Measurements from ENCODE around the gene TMEM132D.

Gene TMEM132D

DNA sequence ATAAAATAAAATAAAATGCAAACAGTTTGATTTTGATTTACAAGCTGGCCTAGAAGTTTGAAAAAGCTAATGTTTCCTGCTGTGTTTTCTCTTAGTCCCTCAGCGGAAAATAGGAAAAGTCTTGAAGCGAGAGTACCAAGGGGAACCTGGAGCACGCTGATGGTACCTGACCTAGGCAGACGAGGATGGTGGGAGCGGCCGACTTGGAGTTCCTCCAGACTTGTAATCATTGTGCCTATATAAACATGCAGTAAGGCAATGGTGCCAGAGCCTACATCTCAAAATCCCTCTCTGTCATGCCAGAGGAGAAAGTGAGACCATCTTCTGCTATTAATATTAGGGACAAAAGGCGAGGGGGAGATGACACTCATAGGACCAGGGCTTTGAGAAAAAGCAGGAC is 371.7 kb downstream of the TMEM132D start:
- peaks cover 3 to 7% of the 10 kb centered on the region in 2 donors for H3K9me3 Mint-ChIP-seq

DNA sequence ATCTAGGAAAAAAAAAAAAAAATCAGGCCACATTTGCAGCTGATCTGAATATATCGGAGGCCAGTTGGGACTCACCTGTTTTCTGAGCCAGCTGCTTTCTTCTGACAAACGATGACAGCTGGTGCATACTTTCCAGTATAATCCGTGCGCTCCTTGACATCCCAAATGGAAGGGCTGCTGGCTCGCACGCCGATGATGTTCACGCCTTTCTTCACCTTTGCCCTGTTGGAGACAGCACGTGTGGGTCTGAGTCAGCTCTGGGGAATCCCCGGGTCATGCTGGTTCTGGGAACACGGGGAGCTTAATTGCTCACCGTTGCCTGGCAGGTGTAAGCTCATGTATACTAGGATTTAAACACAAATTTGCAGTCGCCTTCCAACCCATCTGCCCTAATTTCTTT is 372.8 kb downstream of the TMEM132D start:
- H3K36me3 Mint-ChIP-seq (ENCODE audit: insufficient read depth), result no peaks in the 10 kb centered on the region
- no peak for DNase-seq
- H3K27ac Mint-ChIP-seq, result no peak overlapping the region
- no peak overlapping the region for H3K4me3 Mint-ChIP-seq
- no peaks in the 10 kb centered on the region for H3K27me3 Mint-ChIP-seq
- ATAC-seq (replicated peaks), result no peak
- H3K9me3 Mint-ChIP-seq, result peaks cover 3 to 7% of the 10 kb centered on the region in 2 donors
- H3K4me1 Mint-ChIP-seq (ENCODE audit: low read depth in 2 of 2), result no peaks in the 10 kb centered on the region

More for the DNA sequence above, 371.7 kb downstream of the TMEM132D start:
- no peaks in the 10 kb centered on the region for H3K27me3 Mint-ChIP-seq
- no peak for ATAC-seq (replicated peaks)
- no peak overlapping the region for H3K4me3 Mint-ChIP-seq
- no peak overlapping the region for H3K27ac Mint-ChIP-seq
- H3K36me3 Mint-ChIP-seq (ENCODE audit: insufficient read depth), result no peaks in the 10 kb centered on the region
- DNase-seq, result no peak
- no peaks in the 10 kb centered on the region for H3K4me1 Mint-ChIP-seq (ENCODE audit: low read depth in 2 of 2)

DNA sequence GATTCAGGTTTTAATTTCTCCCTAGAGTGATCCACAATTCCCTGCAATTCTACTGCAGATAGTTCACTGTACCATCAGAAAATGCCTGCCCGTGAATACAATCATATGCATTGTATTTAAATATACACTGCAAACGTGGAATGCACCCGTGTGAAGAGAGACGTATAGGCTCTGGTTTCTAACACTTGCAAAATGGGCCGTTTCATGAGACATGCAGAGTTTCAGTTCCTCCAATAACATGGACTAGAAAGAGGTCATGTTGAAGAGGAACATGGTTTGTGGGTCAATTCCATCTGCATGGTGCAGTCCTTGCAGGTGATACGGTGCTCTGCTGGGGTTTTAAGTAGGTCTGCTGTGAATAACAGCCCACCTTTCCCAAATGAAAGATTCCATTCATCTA is 373.3 kb downstream of the TMEM132D start:
- H3K4me3 Mint-ChIP-seq, result no peak overlapping the region
- ATAC-seq (replicated peaks), result no peak
- no peaks in the 10 kb centered on the region for H3K27me3 Mint-ChIP-seq
- H3K27ac Mint-ChIP-seq, result no peak overlapping the region
- DNase-seq, result no peak
- peaks cover 3 to 7% of the 10 kb centered on the region in 2 donors for H3K9me3 Mint-ChIP-seq
- H3K4me1 Mint-ChIP-seq (ENCODE audit: low read depth in 2 of 2), result no peaks in the 10 kb centered on the region
- no peaks in the 10 kb centered on the region for H3K36me3 Mint-ChIP-seq (ENCODE audit: insufficient read depth)

DNA sequence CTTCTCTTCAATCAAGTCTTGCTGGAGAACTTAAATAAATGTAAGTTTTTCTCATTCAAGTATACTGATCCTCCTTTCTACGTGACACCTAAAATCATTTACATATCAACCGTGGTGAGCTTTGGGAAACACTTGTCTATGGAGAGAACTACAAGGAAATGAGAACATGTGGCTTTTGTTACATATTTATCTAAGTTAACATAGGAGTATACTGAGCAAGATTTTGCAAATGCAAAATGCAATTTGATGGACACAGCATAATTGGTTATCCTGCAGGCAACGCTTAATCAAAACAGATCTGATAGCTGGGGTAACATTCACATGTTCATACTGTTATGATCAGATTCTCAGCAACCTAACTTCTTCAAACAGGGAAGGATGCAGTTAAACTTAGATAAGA is 376.3 kb downstream of the TMEM132D start:
- Mint-ChIP-seq H3K27me3 (no peaks in the 10 kb centered on the region), H3K27ac (no peak overlapping the region), H3K9me3 (peaks cover 0 to 7% of the 10 kb centered on the region in 2 donors), H3K4me1 (ENCODE audit: low read depth in 2 of 2) (no peaks in the 10 kb centered on the region), H3K36me3 (ENCODE audit: insufficient read depth) (no peaks in the 10 kb centered on the region), H3K4me3 (no peak overlapping the region)
- ATAC-seq (replicated peaks) (no peak), DNase-seq (no peak)

DNA sequence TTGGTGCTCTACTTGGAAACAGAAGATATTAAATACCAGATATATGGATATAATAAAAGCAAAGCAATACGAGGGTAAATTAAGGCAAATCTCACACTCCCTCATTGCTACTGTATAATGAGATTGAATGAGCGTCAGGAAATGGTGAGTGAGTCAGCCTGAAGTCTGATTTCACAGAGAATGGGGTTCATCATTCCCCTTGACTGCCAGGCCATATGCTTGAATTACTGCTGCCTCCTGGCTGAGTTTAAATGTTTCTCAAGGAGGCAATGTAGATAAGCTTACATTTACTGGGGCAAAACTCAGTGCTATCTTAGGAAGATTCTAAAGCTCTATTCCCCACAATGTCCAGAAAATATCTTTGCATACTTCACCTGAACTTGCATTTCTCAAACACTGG is 380.2 kb downstream of the TMEM132D start:
- H3K27me3 Mint-ChIP-seq, result no peaks in the 10 kb centered on the region
- H3K4me1 Mint-ChIP-seq (ENCODE audit: low read depth in 2 of 2), result no peaks in the 10 kb centered on the region
- no peak overlapping the region for H3K4me3 Mint-ChIP-seq
- ATAC-seq (replicated peaks) (no peak), DNase-seq (no peak)
- no peak overlapping the region for H3K27ac Mint-ChIP-seq
- no peaks in the 10 kb centered on the region for H3K9me3 Mint-ChIP-seq
- H3K36me3 Mint-ChIP-seq (ENCODE audit: insufficient read depth), result no peaks in the 10 kb centered on the region

DNA sequence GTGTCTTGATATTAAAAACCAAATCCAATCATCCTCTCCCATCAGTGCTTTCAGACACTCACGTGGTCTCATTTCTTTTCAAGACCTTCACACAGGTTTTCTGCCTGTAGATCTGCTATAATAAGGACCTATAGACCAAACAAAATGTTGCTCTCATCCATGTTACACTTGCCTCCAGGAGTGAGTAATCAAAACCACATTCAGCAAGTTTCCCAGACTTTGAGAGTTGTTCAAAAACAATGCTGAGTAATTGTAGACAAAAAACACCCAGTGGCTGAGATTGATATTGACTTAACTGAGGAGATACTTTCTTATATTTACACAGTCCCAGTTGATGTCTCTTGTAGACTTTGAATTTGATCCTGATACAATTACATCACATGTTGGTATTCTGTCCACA is 383.1 kb downstream of the TMEM132D start:
- Mint-ChIP-seq H3K36me3 (ENCODE audit: insufficient read depth) (no peaks in the 10 kb centered on the region), H3K4me1 (ENCODE audit: low read depth in 2 of 2) (no peaks in the 10 kb centered on the region), H3K27ac (no peak overlapping the region), H3K4me3 (no peak overlapping the region), H3K27me3 (no peaks in the 10 kb centered on the region), H3K9me3 (peaks cover 4 to 13% of the 10 kb centered on the region in 2 donors)
- DNase-seq (no peak), ATAC-seq (replicated peaks) (no peak)

DNA sequence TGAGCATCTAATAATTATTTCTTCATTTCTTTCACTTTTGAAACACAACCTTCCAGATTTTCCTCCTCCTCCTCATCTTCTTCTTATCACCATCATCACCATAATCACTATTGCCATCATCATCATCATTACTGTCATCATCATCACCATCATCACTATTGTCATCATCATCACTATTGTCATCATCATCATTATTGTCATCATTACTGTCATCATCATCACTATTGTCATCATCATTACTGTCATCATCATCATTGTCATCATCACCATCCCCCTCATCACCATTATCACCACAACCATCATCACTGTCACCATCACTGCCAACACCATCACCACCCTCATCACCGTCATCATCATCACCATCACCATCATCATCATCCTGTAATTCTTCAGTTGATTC is 400.0 kb downstream of the TMEM132D start:
- Mint-ChIP-seq H3K4me3 (no peak overlapping the region), H3K36me3 (ENCODE audit: insufficient read depth) (peaks cover 2% of the 10 kb centered on the region), H3K9me3 (no peaks in the 10 kb centered on the region), H3K27me3 (no peaks in the 10 kb centered on the region), H3K27ac (no peak overlapping the region), H3K4me1 (ENCODE audit: low read depth in 2 of 2) (no peaks in the 10 kb centered on the region)
- no peak for DNase-seq
- no peak for ATAC-seq (replicated peaks)

DNA sequence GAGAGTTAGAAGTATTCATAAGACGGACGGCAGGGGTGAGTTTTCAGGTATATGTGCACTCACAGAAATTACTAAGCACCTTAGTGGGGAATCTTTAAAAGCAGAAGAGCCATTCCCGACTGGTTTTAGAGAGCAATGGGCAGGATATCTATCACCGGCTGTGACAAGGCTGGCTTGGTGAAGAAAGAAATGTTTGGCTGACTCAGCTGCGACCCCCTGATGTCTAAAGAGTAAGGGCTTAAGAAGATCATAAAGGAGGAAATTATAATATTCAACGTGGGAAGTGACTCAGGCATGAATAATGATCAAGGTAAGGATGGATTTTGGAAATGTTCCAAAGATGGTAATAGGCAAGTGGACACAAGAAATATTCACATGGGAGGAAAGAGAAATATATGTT is 407.6 kb downstream of the TMEM132D start:
- Mint-ChIP-seq H3K9me3 (no peaks in the 10 kb centered on the region), H3K4me3 (no peak overlapping the region), H3K27me3 (peaks cover 0 to 14% of the 10 kb centered on the region in 2 donors), H3K27ac (no peak overlapping the region), H3K36me3 (ENCODE audit: insufficient read depth) (no peaks in the 10 kb centered on the region), H3K4me1 (ENCODE audit: low read depth in 2 of 2) (no peaks in the 10 kb centered on the region)
- no peak for ATAC-seq (replicated peaks)
- DNase-seq, result no peak

DNA sequence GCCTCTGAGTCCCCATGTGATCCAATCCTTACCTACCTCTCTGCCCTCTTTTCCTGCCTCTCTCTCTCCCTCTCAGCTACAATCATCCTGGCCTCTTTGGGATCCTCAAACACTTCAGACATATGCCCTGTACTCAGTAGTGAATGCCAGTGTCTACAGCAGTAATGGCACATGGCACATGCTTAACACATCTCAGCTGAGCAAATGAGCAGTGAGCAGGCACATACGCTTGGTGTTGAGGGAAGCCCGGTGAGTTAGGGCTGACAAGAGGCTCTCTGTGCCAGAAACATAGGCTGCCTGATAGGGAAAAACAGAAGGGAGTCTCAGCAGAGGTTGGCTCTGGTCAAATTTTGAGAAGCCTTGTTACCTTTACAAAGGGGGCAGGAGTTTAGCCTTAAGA is 409.1 kb downstream of the TMEM132D start:
- Mint-ChIP-seq H3K9me3 (no peaks in the 10 kb centered on the region), H3K27ac (no peak overlapping the region), H3K36me3 (ENCODE audit: insufficient read depth) (no peaks in the 10 kb centered on the region), H3K27me3 (peaks cover 0 to 14% of the 10 kb centered on the region in 2 donors), H3K4me1 (ENCODE audit: low read depth in 2 of 2) (no peaks in the 10 kb centered on the region), H3K4me3 (no peak overlapping the region)
- ATAC-seq (replicated peaks), result no peak
- no peak for DNase-seq

DNA sequence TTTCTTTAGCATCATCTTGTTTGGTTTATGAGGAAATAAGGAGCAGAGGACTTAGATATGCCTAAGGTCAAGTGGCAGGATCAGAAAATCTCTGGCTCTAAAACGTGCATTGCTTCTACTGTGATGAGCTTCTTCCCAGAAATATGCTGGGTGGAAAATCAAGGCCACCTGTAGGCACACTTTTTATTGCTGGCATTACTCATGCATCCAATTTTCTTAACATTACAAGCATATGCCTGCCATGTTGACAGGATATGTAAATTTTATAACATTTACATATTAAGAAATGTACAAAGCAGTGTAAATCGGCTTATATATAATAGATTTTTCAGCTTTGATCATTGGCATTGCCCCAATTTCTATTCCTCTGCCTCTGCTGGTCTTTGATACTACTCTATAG is 409.6 kb downstream of the TMEM132D start:
- H3K27ac Mint-ChIP-seq, result no peak overlapping the region
- H3K4me1 Mint-ChIP-seq (ENCODE audit: low read depth in 2 of 2), result no peaks in the 10 kb centered on the region
- no peak for ATAC-seq (replicated peaks)
- peaks cover 0 to 14% of the 10 kb centered on the region in 2 donors for H3K27me3 Mint-ChIP-seq
- no peaks in the 10 kb centered on the region for H3K9me3 Mint-ChIP-seq
- no peak for DNase-seq
- H3K36me3 Mint-ChIP-seq (ENCODE audit: insufficient read depth), result no peaks in the 10 kb centered on the region
- no peak overlapping the region for H3K4me3 Mint-ChIP-seq

DNA sequence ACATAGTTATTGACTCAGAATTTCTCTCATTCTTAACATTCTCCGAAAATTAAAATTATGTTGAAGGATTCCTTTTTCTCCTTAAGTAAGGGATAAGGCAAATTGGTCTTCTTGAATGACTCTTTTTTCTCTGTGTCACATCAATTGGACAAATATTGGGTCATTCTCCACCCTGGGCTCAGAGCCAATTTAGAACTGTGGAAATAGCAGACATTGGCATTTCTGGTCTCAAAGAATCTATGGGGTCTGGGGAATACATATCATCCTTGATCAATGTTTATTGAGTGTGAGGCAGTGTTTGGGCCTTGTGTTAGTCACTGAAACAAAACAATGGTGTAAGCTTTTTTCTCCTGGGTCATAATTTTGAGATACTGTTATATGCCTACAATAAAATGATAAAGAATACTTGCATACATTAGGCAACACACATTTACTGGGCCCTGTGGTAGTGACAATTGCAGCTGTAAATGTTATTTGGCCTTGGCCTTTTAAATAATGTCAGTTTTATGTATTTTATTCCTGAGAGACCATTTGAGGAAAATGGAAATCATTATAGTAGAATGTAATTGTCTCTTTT is 414.6 kb downstream of the TMEM132D start:
- Mint-ChIP-seq H3K4me1 (ENCODE audit: low read depth in 2 of 2) (no peaks in the 10 kb centered on the region), H3K9me3 (no peaks in the 10 kb centered on the region), H3K4me3 (no peak overlapping the region), H3K27ac (no peak overlapping the region), H3K27me3 (peaks cover 0 to 7% of the 10 kb centered on the region in 2 donors), H3K36me3 (ENCODE audit: insufficient read depth) (no peaks in the 10 kb centered on the region)
- no peak for ATAC-seq (replicated peaks)
- no peak for DNase-seq

DNA sequence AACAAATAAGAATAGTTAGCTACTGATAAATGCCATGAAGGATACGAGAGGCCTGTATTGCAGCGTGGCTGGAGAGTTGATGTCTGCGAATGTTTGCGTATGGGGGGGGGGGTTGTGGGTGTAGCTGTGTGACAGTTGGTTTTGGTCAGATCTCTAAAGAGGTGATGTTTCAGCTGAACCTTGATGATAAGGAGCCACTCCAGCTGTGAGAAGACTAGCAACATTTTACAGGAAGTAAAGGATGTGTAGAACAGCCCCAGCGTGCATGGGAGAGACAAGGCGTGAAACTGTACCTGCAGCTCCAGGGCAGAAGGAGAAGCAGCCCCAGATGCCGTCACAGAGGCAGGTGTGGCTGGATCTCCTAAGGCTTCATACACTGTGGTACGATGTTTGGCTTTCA is 416.9 kb downstream of the TMEM132D start:
- Mint-ChIP-seq H3K27ac (no peak overlapping the region), H3K9me3 (no peaks in the 10 kb centered on the region), H3K27me3 (no peaks in the 10 kb centered on the region), H3K4me1 (ENCODE audit: low read depth in 2 of 2) (no peaks in the 10 kb centered on the region), H3K4me3 (no peak overlapping the region), H3K36me3 (ENCODE audit: insufficient read depth) (no peaks in the 10 kb centered on the region)
- DNase-seq (no peak), ATAC-seq (replicated peaks) (no peak)

DNA sequence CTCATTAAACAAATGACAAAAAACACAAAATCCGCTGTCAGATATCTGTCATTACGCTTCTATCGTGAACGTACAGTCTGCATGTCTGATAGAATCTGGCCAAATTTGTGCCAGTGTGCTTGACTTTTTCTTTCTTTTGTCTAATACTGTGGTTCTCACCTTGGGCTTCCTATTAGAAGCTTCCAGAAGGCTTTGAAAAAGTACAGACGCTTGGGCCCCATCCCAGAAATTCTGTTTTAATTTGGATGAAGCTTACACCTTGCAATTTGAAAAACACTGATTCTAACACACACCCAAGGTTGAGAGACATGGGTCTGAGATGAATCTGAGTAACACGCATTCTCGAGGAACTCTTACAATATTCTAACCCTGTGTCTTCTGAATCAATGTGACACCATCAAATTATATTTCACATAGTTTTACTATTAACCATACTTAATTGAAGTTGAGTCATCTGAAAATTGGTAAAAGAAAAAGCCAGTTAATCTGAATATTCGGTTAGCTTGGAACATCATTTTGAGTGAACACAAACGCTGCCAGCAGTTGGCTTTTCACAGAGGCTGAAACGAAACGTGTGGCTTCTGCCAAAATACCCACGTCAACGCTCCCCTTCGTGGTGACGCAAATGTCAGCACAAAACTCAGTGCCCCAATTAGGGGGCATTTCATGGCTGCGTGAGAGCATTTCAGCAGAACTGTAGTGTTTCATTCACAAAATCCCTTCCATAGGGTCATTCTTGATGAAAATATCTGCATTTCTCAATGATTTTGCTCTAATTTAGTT is 420.5 kb downstream of the TMEM132D start:
- H3K9me3 Mint-ChIP-seq, result peaks cover 0 to 7% of the 10 kb centered on the region in 2 donors
- H3K4me1 Mint-ChIP-seq (ENCODE audit: low read depth in 2 of 2), result no peaks in the 10 kb centered on the region
- DNase-seq (no peak), ATAC-seq (replicated peaks) (no peak)
- no peak overlapping the region for H3K4me3 Mint-ChIP-seq
- H3K27ac Mint-ChIP-seq, result no peak overlapping the region
- H3K36me3 Mint-ChIP-seq (ENCODE audit: insufficient read depth), result no peaks in the 10 kb centered on the region
- H3K27me3 Mint-ChIP-seq, result no peaks in the 10 kb centered on the region

DNA sequence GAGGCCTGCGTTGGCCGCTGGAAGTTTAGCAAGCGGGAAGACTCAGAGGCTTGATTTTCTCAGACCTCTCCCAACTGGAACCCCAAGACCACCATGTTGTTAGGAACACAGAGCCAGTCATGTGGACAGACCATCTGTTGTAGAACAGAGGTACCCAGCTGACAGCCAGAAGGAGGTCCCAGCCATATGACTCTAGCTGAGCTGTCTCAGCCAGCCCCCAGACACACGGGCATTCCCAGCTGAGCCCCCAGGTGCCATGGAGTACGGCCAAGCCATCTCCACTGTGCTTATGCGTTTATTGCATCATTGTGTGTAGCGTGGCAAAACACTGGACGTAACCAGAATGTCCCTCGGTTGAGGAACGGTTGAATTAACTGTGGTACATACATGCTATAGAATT is 421.9 kb downstream of the TMEM132D start:
- Mint-ChIP-seq H3K27me3 (no peaks in the 10 kb centered on the region), H3K27ac (no peak overlapping the region), H3K4me1 (ENCODE audit: low read depth in 2 of 2) (no peaks in the 10 kb centered on the region), H3K9me3 (peaks cover 0 to 7% of the 10 kb centered on the region in 2 donors), H3K4me3 (no peak overlapping the region), H3K36me3 (ENCODE audit: insufficient read depth) (no peaks in the 10 kb centered on the region)
- ATAC-seq (replicated peaks) (no peak), DNase-seq (no peak)
